Tibial nerve (tissue), 4 donors: ENCODE results near the gene MEN1. TPM values are rescaled to one million over a fixed set of nuclear protein-coding genes. Genes with fewer than 3 reads are reported as not detected.

Experiments used
- DNase-seq, 2 donors: peaks; one replicate each; pipeline ENCODE4 v3.0.0-alpha.2; 2019; ENCODE audit warnings: low spot score in 2 of 2
- H3K27ac ChIP-seq, 4 donors: fragments of 200-600 bp; sonication (generic) in 3 of 4; one replicate each; pipeline ENCODE4 v1.5.1; 2017 to 2019; ENCODE audit warnings: mild to moderate bottlenecking in 1 of 4
- H3K27me3 ChIP-seq, 2 donors: fragments of 200-600 bp; sonication (generic) in 1 of 2; one replicate each; pipeline versions ENCODE4 v1.5.1 to v1.6.0; 2017 to 2019
- H3K36me3 ChIP-seq, 3 donors: fragments of 200-600 bp; sonication (generic); one replicate each; pipeline ENCODE4 v1.5.1; 2018 to 2019
- H3K4me1 ChIP-seq, 4 donors: fragments of 200-600 bp; sonication (generic) in 3 of 4; one replicate each; pipeline ENCODE4 v1.5.1; 2017 to 2019
- H3K4me3 ChIP-seq, 4 donors: fragments of 200-600 bp; sonication (generic) in 3 of 4; one replicate each; pipeline ENCODE4 v1.5.1; 2017 to 2019; ENCODE audit warnings: mild to moderate bottlenecking in 1 of 4, moderate library complexity in 1 of 4
- H3K9me3 ChIP-seq, 4 donors: fragments of 200-600 bp; sonication (generic) in 3 of 4; one replicate each; pipeline ENCODE4 v1.5.1; 2017 to 2019
- CTCF ChIP-seq, 5 experiments: fragments of 200-600 bp in 3 of 5; fragments of 450-650 bp in 2 of 5; sonication (generic) in 3 of 5; IDR thresholded peaks; one replicate each; pipeline ENCODE4 v1.5.1; 2016 to 2019; ENCODE audit warnings: antibody characterized with exemption in 5 of 5, mild to moderate bottlenecking in 3 of 5, moderate library complexity in 2 of 5
- EP300 ChIP-seq, 2 donors: sonication (generic); formaldehyde crosslinking; IDR thresholded peaks; one replicate each; pipeline ENCODE4 v1.6.1; 2017; ENCODE audit warnings: antibody characterized with exemption in 2 of 2, mild to moderate bottlenecking in 1 of 2
- POLR2A ChIP-seq, 2 donors: fragments of 450-650 bp; IDR thresholded peaks; one replicate each; pipeline ENCODE4 v1.6.1; 2017; ENCODE audit warnings: antibody characterized with exemption in 2 of 2, mild to moderate bottlenecking in 2 of 2, moderate library complexity in 2 of 2
- WGBS, 2 donors: methylation state at CpG; one replicate each; pipeline ENCODE4 v1.1.5; 2018; 5-methylcytosine and 5-hydroxymethylcytosine counted together
- total RNA-seq, 4 donors: library from RNA; depleted of rRNA; stranded (reverse); fragments of >200 nt; gene quantifications; one replicate each; pipeline ENCODE4 v1.1.0, GENCODE V29; 2016

MEN1 gene
- total RNA-seq, 4 donors from 2014 or later: 15.3 to 30.9 (median 19.7) TPM

GRCh38 chr11:64799256-64799622, 11.1 kb downstream of the MEN1 start:
- 73 to 74% methylated on average over 7 of the region's 7 CpGs for WGBS, 2 donors
- no peak for DNase-seq
- peaks cover 0 to 44% (median 10%) of the 10 kb centered on the region in 3 donors for H3K36me3 ChIP-seq

GRCh38 chr11:64796757-64797541, 13.4 kb downstream of the MEN1 start:
- H3K27ac ChIP-seq: no peak overlapping the region
- H3K27me3 ChIP-seq: no peaks in the 10 kb centered on the region
- TF ChIP-seq POLR2A (IDR thresholded peaks at IDR 0.05) (no peak), EP300 (IDR thresholded peaks at IDR 0.05) (no peak), CTCF (IDR thresholded peaks at IDR 0.05) (no peak)
- DNase-seq: no peak
- peaks cover 0 to 56% (median 10%) of the 10 kb centered on the region in 3 donors for H3K36me3 ChIP-seq
- 84 to 94% methylated on average over 17 to 19 of the region's 19 CpGs for WGBS, 2 donors
- H3K4me1 ChIP-seq: peaks cover 0 to 5% (median 2%) of the 10 kb centered on the region in 4 donors
- no peaks in the 10 kb centered on the region for H3K9me3 ChIP-seq
- H3K4me3 ChIP-seq: no peak overlapping the region

More at GRCh38 chr11:64799256-64799622, 11.1 kb downstream of the MEN1 start:
- Histone ChIP-seq H3K27ac (no peak overlapping the region), H3K9me3 (no peaks in the 10 kb centered on the region), H3K4me3 (no peak overlapping the region), H3K4me1 (peaks cover 0 to 23% (median 12%) of the 10 kb centered on the region in 4 donors), H3K27me3 (no peaks in the 10 kb centered on the region)
- TF ChIP-seq EP300 (IDR thresholded peaks at IDR 0.05) (no peak), POLR2A (IDR thresholded peaks at IDR 0.05) (no peak), CTCF (IDR thresholded peaks at IDR 0.05) (no peak)

- Histone ChIP-seq H3K9me3 (no peaks in the 10 kb centered on the region), H3K4me1 (no peaks in the 10 kb centered on the region), H3K27ac (no peak overlapping the region), H3K4me3 (no peak overlapping the region), H3K36me3 (peaks cover 0 to 63% (median 10%) of the 10 kb centered on the region in 3 donors), H3K27me3 (no peaks in the 10 kb centered on the region)
- WGBS, 2 donors: 72 to 77% methylated on average over 11 to 16 of the region's 19 CpGs
- TF ChIP-seq POLR2A (IDR thresholded peaks at IDR 0.05) (no peak), CTCF (IDR thresholded peaks at IDR 0.05) (no peak), EP300 (IDR thresholded peaks at IDR 0.05) (no peak)
- DNase-seq: no peak
These were observed 14.1 kb downstream of the MEN1 start for GRCh38 chr11:64796047-64796756.

GRCh38 chr11:64794526-64794925, 15.8 kb downstream of the MEN1 start:
- WGBS, 2 donors: 96 to 97% methylated on average over 10 of the region's 10 CpGs
- DNase-seq: no peak
- TF ChIP-seq CTCF (IDR thresholded peaks at IDR 0.05): no peak
- TF ChIP-seq EP300 (IDR thresholded peaks at IDR 0.05): no peak
- no peak for TF ChIP-seq POLR2A (IDR thresholded peaks at IDR 0.05)
- Histone ChIP-seq H3K9me3 (no peaks in the 10 kb centered on the region), H3K4me3 (no peak overlapping the region), H3K27ac (no peak overlapping the region), H3K27me3 (no peaks in the 10 kb centered on the region), H3K4me1 (no peaks in the 10 kb centered on the region), H3K36me3 (peaks cover 0 to 73% (median 10%) of the 10 kb centered on the region in 3 donors)
